Cerebellar nuclear complex (tissue), 1 donor: ENCODE data around the gene ATAD3B.
"Not testable (repeated sequence)": the region's sequence is repeated elsewhere in the genome, so short reads cannot be mapped to it uniquely, and the experiment has no call there.

Experiments used
- DNase-seq, 2 experiments: peaks; one replicate each; lab custom pipeline; 2025; lab: John Stamatoyannopoulos, UW

ATAD3B gene

DNA sequence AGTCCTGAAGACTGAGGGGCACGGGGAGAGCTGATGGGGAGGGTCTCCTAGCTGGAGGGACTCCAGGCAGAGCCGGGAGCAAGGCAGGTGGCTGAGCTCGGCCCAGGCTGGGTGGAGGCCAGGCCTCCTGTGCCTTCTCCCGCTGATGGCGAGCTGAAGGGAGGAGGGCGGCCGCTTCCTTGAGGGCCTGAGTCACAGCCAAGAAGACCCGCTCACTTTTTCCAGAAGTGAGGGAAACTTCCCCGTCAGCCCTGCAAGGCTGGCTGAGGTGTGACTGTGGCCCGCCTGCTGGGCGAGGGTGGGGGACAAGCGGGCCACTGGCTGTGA, 37.8 kb upstream of the ATAD3B start:
- DNase-seq = no peak

DNA sequence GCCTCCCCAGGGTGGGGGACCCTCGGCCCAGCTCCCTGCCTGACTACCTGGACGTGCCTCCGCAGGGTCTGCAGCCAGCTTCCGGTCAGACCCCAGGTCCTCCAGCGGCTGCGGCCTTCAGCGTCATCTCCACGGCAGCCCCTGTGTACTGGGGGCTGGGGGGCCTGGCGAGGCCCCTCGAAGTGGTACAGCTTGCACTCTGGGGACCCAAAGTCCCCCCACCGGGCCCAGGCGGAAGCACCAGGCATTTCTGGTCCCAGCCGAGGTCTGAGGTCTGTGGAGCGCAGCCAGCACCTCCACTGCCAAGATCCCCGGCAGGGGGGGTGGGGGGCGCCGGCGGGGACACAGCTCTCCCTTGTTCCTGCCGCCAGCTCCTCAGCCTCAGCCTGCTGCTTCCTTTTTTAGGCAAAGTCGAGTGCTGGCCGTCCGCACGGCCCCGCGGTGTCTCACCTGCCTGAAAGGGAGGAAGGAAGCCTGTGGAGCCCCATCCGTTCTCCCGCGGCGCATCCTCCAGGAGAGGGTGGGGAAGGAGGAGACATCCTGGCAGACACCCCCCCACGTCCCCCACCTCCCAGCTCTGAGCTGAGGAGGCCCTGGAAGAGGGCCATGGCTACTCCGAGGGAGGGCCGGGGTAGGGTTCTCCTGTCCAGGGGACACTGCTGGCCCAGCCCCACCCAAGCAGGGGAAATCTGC, 37.3 kb upstream of the ATAD3B start:
- DNase-seq = no peak

GRCh38 chr1:1434824-1435105, 36.8 kb upstream of the ATAD3B start:
- DNase-seq = no peak

DNA sequence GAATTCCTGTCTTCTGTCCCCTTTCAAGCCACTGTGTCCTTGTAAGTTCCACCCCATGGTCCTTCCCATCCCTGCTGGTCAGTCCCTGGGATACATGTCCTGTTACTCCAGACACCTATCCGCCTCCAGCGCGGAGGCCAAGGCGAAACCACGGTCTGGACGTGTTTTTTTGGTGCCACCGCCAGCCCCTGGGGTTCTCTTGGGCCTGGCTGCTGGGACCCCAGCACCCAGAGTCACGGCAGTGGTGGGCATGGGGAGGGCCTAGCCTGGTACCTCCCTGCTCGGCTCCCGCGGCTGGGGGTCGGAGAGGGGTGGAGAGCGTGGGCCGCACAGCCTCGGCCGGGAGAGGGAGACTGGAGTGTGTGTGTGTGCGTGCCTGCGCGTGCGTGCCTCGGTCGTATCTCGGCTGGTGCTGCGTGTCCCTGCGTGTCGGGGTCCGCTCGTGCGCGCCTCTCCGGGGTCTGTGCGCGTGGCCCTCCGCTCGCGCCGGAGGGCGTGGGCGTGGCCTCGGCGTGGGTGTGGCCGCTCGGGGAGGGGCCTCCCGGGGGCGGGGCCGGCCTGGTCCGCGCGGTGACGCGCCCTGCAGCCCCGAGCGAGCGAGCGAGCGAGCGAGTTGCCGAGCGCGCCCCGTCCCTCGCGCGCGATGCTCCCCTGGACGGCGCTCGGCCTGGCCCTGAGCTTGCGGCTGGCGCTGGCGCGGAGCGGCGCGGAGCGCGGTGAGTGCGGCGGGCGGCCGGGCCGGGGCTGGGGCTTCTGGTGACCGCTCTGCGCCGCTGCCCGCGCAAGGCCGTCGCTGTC, 36.3 kb upstream of the ATAD3B start, which contains the start of gene VWA1:
Gene VWA1, plus strand, starts transcription at position 585 of the 798 bp plus-strand sequence. Its CDS starts 59 bp downstream, at position 644.
- no peak for DNase-seq

DNA sequence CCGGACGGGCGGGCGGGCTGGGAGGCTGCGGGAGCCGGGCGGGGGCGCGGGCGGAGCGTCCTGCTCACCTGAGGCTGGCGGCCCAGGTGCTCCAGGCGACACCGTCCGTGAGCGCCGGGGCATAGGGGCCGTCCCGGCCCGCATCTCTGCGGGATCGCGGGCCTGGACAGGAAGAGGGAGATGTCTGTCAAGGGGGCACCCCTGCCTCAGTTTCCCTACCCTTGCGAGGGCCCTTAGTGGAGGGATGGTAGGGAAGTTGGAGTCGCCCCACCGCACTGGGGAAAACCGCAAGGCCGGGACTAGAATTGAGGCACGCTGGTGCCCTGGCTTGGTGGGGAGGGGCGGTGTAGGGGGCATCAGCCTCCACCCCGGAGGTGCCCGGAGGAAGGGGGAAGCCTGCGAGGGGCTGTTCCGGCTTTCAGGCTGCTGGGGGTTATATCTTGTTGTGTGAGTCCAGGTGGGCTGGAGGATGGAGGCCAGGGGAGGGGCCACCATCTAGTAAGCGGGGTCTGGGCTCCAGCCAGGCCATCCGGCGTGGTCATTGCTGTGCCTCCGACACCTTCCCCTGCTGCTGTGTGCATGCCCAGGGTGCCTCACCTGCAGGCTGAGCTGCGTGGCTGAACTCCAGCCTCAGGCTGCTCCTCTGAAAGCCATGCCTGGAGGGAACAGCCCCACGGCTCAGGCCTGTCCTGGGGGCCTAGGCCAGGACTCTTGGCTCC, 35.5 kb upstream of the ATAD3B start:
- DNase-seq = no peak

- DNase-seq = no peak
These were observed 34.9 kb upstream of the ATAD3B start for GRCh38 chr1:1436630-1437032.

- DNase-seq = no peak
These were observed 34.3 kb upstream of the ATAD3B start for GRCh38 chr1:1437033-1437903.

GRCh38 chr1:1437904-1438376, 33.6 kb upstream of the ATAD3B start:
- DNase-seq = no peak

DNA sequence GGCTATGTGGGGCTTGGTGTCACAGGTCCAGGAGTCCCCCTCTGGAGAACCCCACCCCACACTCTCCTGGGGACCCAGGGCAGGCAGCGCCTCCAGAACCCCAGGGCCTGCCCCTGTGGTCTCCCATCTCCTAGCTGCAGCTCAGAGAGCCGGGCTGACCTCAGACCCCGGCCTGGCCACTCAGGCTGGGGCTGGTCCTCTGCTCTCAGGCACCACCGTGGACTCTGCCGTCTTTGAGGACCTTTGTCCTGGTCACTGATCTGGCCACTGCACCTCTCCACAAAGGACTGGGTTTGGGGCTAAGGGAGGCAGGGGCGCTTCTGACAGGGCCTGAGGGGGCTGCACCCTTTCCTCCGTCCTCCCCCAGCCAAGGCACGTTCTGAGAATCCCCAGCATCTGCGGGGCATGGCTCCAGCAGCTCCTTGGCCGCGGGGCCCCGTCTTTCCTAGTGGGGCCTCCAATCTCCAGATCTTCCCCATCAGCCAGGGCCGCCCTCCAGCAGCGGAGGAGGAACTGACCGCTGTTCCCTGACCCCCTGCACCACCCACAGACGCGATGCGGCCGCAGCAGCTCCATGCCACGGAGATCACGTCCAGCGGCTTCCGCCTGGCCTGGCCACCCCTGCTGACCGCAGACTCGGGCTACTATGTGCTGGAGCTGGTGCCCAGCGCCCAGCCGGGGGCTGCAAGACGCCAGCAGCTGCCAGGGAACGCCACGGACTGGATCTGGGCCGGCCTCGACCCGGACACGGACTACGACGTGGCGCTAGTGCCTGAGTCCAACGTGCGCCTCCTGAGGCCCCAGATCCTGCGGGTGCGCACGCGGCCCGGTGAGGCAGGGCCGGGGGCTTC, 32.8 kb upstream of the ATAD3B start:
- no peak for DNase-seq

DNA sequence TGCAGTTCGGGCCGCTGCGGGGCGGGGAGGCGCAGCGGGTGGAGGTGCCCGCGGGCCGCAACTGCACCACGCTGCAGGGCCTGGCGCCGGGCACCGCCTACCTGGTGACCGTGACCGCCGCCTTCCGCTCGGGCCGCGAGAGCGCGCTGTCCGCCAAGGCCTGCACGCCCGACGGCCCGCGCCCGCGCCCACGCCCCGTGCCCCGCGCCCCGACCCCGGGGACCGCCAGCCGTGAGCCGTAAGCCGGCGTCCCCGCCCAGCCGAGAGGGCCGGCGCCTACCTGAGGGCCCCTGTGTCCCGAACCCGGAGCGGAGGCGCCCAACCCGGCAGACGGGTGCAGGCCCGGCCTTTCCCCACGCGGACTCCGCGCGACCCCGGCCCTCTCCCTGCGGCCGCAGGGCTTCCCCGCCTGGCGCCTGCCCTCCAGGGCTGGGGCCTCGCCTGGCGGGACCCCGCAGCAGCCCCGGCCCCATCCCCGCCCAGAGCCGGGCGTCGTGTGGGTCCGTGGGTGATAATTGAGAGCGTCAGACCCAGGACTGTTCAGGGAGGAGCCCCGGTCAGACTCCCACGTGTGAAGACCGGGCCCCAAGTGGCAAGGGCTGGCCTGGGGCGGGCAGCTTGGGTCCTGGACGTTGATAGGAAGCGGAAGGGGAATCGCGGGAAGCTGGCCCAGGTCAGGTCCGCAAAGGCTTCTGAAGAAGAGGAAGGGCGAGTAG, 31.9 kb upstream of the ATAD3B start:
- DNase-seq = no peak

- DNase-seq = no peak
These were observed 31.1 kb upstream of the ATAD3B start for GRCh38 chr1:1440262-1441001.

- no peak for DNase-seq
These were observed 30.3 kb upstream of the ATAD3B start for GRCh38 chr1:1441002-1441888.

GRCh38 chr1:1442069-1442770, 29.3 kb upstream of the ATAD3B start:
- DNase-seq = no peak

- not testable (repeated sequence) for DNase-seq
These were observed 24.9 kb upstream of the ATAD3B start for GRCh38 chr1:1446631-1447030.

GRCh38 chr1:1449099-1449739, 22.3 kb upstream of the ATAD3B start, which contains the start of gene ATAD3C:
Gene ATAD3C, plus strand, starts transcription at chr1:1449689. Its CDS starts 995 bp downstream, at chr1:1450684.
- no peak for DNase-seq

- not testable (repeated sequence) for DNase-seq
These were observed 20.9 kb upstream of the ATAD3B start for GRCh38 chr1:1450616-1451015.

GRCh38 chr1:1451696-1452364, 19.7 kb upstream of the ATAD3B start:
- no peak for DNase-seq
